WTC11 (cell line): ENCODE data around the gene SPSB2. TPM values are rescaled to one million over a fixed set of nuclear protein-coding genes. Genes with fewer than 3 reads are reported as not detected.

Source experiments
- ATAC-seq: fragments of 200-7000 bp; cut with Tn5 transposase; 2 replicates; pipeline ENCODE4 v1.10.0; 2021; ENCODE audit warnings: mild to moderate bottlenecking, moderate library complexity
- CTCF ChIA-PET: fragments of 300-600 bp; sonication (Branson Sonifier 250); formaldehyde crosslinking; loops from one replicate; lab custom pipeline; 2021; ENCODE audit warnings: antibody characterized with exemption; lab: Charles Lee
- POLR2A ChIA-PET: fragments of 350-600 bp; sonication (Branson Sonifier 250); formaldehyde crosslinking; loops from one replicate; lab custom pipeline; 2021; ENCODE audit warnings: antibody characterized with exemption; lab: Charles Lee
- DNase-seq: peaks from one replicate; pipeline ENCODE4 v3.0.0; 2021; ENCODE audit warnings: low spot score
- H3K27ac Mint-ChIP-seq: 2 replicates; pipeline ENCODE4 v1.8.0; 2021; ENCODE audit warnings: mixed read lengths
- H3K27me3 Mint-ChIP-seq: 2 replicates; pipeline ENCODE4 v1.8.0; 2021; ENCODE audit warnings: low read depth, mild to moderate bottlenecking, moderate library complexity, mixed read lengths
- H3K36me3 Mint-ChIP-seq: 2 replicates; pipeline ENCODE4 v1.8.0; 2021; ENCODE audit warnings: mixed read lengths
- H3K4me1 Mint-ChIP-seq: 2 replicates; pipeline ENCODE4 v1.8.0; 2022; ENCODE audit warnings: mixed read lengths
- H3K4me3 Mint-ChIP-seq: 2 replicates; pipeline ENCODE4 v1.8.0; 2021; ENCODE audit warnings: mild to moderate bottlenecking, moderate library complexity, mixed read lengths
- H3K9me3 Mint-ChIP-seq: 2 replicates; pipeline ENCODE4 v1.8.0; 2021; ENCODE audit warnings: mixed read lengths
- ELF4 ChIP-seq: sonication (generic); formaldehyde crosslinking; IDR thresholded peaks from 2 replicates; pipeline ENCODE4 v1.8.1; 2022; ENCODE audit warnings: low read depth, mild to moderate bottlenecking, moderate library complexity, missing genetic modification reagents
- ERG ChIP-seq: fragments of 250-450 bp; sonication (Bioruptor Pico); IDR thresholded peaks from 2 replicates; pipeline ENCODE4 v1.8.0; 2021; ENCODE audit warnings: mild to moderate bottlenecking
- ETV6 ChIP-seq: sonication (generic); formaldehyde crosslinking; IDR thresholded peaks from 2 replicates; pipeline ENCODE4 v1.8.1; 2022; ENCODE audit warnings: mild to moderate bottlenecking, missing genetic modification reagents
- FOXJ3 ChIP-seq: sonication (generic); formaldehyde crosslinking; IDR thresholded peaks from 2 replicates; pipeline ENCODE4 v1.9.0; 2021; ENCODE audit warnings: missing genetic modification reagents, mild to moderate bottlenecking, borderline replicate concordance
- FOXK1 ChIP-seq: sonication (generic); formaldehyde crosslinking; IDR thresholded peaks from 2 replicates; pipeline ENCODE4 v1.8.0; 2022; ENCODE audit warnings: mild to moderate bottlenecking, moderate library complexity, missing genetic modification reagents
- HMGXB4 ChIP-seq: sonication (generic); formaldehyde crosslinking; IDR thresholded peaks from 2 replicates; pipeline ENCODE4 v1.8.1; 2023; ENCODE audit warnings: mild to moderate bottlenecking, moderate library complexity, missing genetic modification reagents
- IRF2 ChIP-seq: sonication (generic); formaldehyde crosslinking; IDR thresholded peaks from 2 replicates; pipeline ENCODE4 v1.8.0; 2022; ENCODE audit warnings: low read depth, missing genetic modification reagents, borderline replicate concordance
- JAZF1 ChIP-seq: fragments of 250-450 bp; sonication (Bioruptor Pico); IDR thresholded peaks from 2 replicates; pipeline ENCODE4 v1.9.0; 2021; ENCODE audit warnings: moderate library complexity, mild to moderate bottlenecking, inconsistent platforms
- MXD4 ChIP-seq: fragments of 250-450 bp; sonication (Bioruptor Pico); IDR thresholded peaks from 2 replicates; pipeline ENCODE4 v1.8.0; 2021; ENCODE audit warnings: mild to moderate bottlenecking, moderate library complexity, borderline replicate concordance
- NFE2L1 ChIP-seq: sonication (generic); formaldehyde crosslinking; IDR thresholded peaks from 2 replicates; pipeline ENCODE4 v1.8.1; 2023; ENCODE audit warnings: missing genetic modification reagents
- NR2C2 ChIP-seq: sonication (generic); formaldehyde crosslinking; IDR thresholded peaks from 2 replicates; pipeline ENCODE4 v1.8.0; 2022; ENCODE audit warnings: mild to moderate bottlenecking, missing genetic modification reagents
- NR3C1 ChIP-seq: sonication (generic); formaldehyde crosslinking; conservative IDR thresholded peaks from 2 replicates; pipeline ENCODE4 v1.8.1; 2023; ENCODE audit warnings: low read depth, mild to moderate bottlenecking, missing genetic modification reagents
- SMAD3 ChIP-seq: sonication (generic); formaldehyde crosslinking; IDR thresholded peaks from 2 replicates; pipeline ENCODE4 v1.8.0; 2022; ENCODE audit warnings: missing genetic modification reagents, mild to moderate bottlenecking, borderline replicate concordance
- SMAD4 ChIP-seq: sonication (generic); formaldehyde crosslinking; IDR thresholded peaks from 2 replicates; pipeline ENCODE4 v1.8.0; 2022; ENCODE audit warnings: mild to moderate bottlenecking, missing genetic modification reagents
- SP1 ChIP-seq: sonication (generic); formaldehyde crosslinking; conservative IDR thresholded peaks from 2 replicates; pipeline ENCODE4 v1.8.1; 2022; ENCODE audit warnings: missing genetic modification reagents
- TEAD4 ChIP-seq: sonication (generic); formaldehyde crosslinking; IDR thresholded peaks from 2 replicates; pipeline ENCODE4 v1.8.0; 2022; ENCODE audit warnings: mild to moderate bottlenecking, missing genetic modification reagents
- ZBTB21 ChIP-seq: sonication (generic); formaldehyde crosslinking; IDR thresholded peaks from 2 replicates; pipeline ENCODE4 v1.8.1; 2023; ENCODE audit warnings: mild to moderate bottlenecking, missing genetic modification reagents, borderline replicate concordance
- ZNF121 ChIP-seq: sonication (generic); formaldehyde crosslinking; IDR thresholded peaks from 2 replicates; pipeline ENCODE4 v1.8.0; 2023; ENCODE audit warnings: missing genetic modification reagents
- ZNF138 ChIP-seq: sonication (generic); formaldehyde crosslinking; conservative IDR thresholded peaks from 2 replicates; pipeline ENCODE4 v1.8.1; 2022; ENCODE audit warnings: mild to moderate bottlenecking, moderate library complexity, missing genetic modification reagents
- ZNF219 ChIP-seq: sonication (generic); formaldehyde crosslinking; IDR thresholded peaks from 2 replicates; pipeline ENCODE4 v1.8.0; 2023; ENCODE audit warnings: missing genetic modification reagents, mild to moderate bottlenecking, borderline replicate concordance
- ZNF232 ChIP-seq: sonication (generic); formaldehyde crosslinking; IDR thresholded peaks from 2 replicates; pipeline ENCODE4 v1.8.0; 2022; ENCODE audit warnings: mild to moderate bottlenecking, missing genetic modification reagents
- ZNF263 ChIP-seq: sonication (generic); formaldehyde crosslinking; IDR thresholded peaks from 2 replicates; pipeline ENCODE4 v1.8.1; 2022; ENCODE audit warnings: low read depth, mild to moderate bottlenecking, moderate library complexity, missing genetic modification reagents
- ZNF317 ChIP-seq: sonication (generic); formaldehyde crosslinking; IDR thresholded peaks from 2 replicates; pipeline ENCODE4 v1.8.1; 2023; ENCODE audit warnings: low read depth, mild to moderate bottlenecking, moderate library complexity, missing genetic modification reagents, borderline replicate concordance
- ZNF423 ChIP-seq: fragments of 250-450 bp; sonication (Bioruptor Pico); IDR thresholded peaks from 2 replicates; pipeline ENCODE4 v2.1.2; 2022; ENCODE audit warnings: mild to moderate bottlenecking, moderate library complexity
- total RNA-seq: library from RNA; stranded (reverse); gene quantifications from 3 replicates; pipeline ENCODE4 v1.2.3, GENCODE V29; 2021
- TF ChIP-seq, protein P1 (sequence below): sonication (generic); formaldehyde crosslinking; IDR thresholded peaks from 2 replicates; pipeline ENCODE4 v1.8.1; 2023; ENCODE audit warnings: mild to moderate bottlenecking, missing genetic modification reagents
- TF ChIP-seq, protein P2 (sequence below): sonication (generic); formaldehyde crosslinking; IDR thresholded peaks from 2 replicates; pipeline ENCODE4 v1.8.0; 2023; ENCODE audit warnings: missing genetic modification reagents
- TF ChIP-seq, protein P3 (sequence below): fragments of 250-450 bp; sonication (Bioruptor Pico); IDR thresholded peaks from 2 replicates; pipeline ENCODE4 v2.1.2; 2022; ENCODE audit warnings: mild to moderate bottlenecking, moderate library complexity
- TF ChIP-seq, protein P4 (sequence below): sonication (generic); formaldehyde crosslinking; IDR thresholded peaks from 2 replicates; pipeline ENCODE4 v1.8.1; 2023; ENCODE audit warnings: mild to moderate bottlenecking, missing genetic modification reagents, moderate library complexity

SPSB2 gene
- total RNA-seq, 1 experiment from 2014 or later, result 25.5 TPM

DNA sequence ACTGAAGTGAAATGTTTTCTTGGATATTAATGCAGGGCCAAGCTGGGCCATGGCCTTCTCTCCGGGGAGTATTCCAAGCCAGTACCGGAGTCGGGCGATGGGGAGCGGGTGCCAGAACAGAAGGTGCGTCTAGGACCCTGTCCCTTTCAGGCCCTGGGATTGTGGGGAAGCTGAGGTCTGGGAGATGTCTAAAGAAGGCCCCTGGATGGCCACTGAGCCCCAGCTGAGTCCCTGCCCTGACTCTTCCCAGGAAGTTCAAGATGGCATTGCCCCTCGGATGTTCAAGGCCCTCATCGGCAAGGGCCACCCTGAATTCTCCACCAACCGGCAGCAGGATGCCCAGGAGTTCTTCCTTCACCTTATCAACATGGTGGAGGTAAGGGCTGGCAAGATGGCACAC is 13.0 kb downstream of the SPSB2 start (continued):
- TF ChIP-seq SMAD3, result no peak
- no peak for TF ChIP-seq NR2C2 (CRISPR knock-in tag)
- TF ChIP-seq NFE2L1 (CRISPR knock-in tag), result no peak

- Mint-ChIP-seq H3K4me1 (peaks cover under 1% of the 10 kb centered on the region; the same call in 1 of the 2 replicates), H3K27ac (no peak overlapping the region), H3K9me3 (no peaks in the 10 kb centered on the region), H3K27me3 (no peaks in the 10 kb centered on the region), H3K4me3 (no peak overlapping the region), H3K36me3 (peaks cover 67% of the 10 kb centered on the region)
- ATAC-seq (no peak), DNase-seq (no peak)
- ChIA-PET CTCF (interaction anchor here (2.0 kb wide), 1 partner anchor 10 kb away, joined by 5 read pairs; no protein-coding TSS in a partner anchor), POLR2A (no interaction called here)
- TF ChIP-seq ZNF263 (no peak), ELF4 (no peak), NFE2L1 (CRISPR knock-in tag) (no peak), ERG (CRISPR knock-in tag) (no peak), HMGXB4 (CRISPR knock-in tag) (no peak), ZNF317 (CRISPR knock-in tag) (no peak), IRF2 (CRISPR knock-in tag) (no peak), ETV6 (CRISPR knock-in tag) (no peak), ZBTB21 (CRISPR knock-in tag) (no peak), ZNF121 (CRISPR knock-in tag) (no peak)
- TF ChIP-seq, protein P1, sequence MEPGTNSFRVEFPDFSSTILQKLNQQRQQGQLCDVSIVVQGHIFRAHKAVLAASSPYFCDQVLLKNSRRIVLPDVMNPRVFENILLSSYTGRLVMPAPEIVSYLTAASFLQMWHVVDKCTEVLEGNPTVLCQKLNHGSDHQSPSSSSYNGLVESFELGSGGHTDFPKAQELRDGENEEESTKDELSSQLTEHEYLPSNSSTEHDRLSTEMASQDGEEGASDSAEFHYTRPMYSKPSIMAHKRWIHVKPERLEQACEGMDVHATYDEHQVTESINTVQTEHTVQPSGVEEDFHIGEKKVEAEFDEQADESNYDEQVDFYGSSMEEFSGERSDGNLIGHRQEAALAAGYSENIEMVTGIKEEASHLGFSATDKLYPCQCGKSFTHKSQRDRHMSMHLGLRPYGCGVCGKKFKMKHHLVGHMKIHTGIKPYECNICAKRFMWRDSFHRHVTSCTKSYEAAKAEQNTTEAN (CRISPR knock-in tag), result no peak
Observed at GRCh38 chr12:6858799-6859198, 14.3 kb downstream of the SPSB2 start.

DNA sequence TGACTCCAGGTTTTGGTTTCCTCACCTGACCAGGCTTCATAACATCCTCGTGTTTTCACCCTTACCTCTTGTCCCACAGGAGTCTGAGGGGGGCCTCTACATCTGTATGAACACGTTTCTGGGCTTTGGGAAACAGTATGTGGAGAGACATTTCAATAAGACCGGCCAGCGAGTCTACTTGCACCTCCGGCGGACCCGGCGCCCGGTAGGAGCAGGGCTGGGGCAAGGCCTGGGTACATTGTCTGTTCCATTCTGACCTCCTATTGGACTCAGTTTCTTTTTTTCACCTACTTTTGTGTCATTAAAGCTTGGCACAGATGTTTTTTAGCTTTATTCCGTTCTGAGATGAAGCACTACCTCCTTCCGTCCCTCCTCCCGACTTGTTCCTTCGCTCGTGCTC is 17.8 kb downstream of the SPSB2 start:
- Mint-ChIP-seq H3K36me3 (peaks cover 41% of the 10 kb centered on the region), H3K9me3 (no peaks in the 10 kb centered on the region), H3K27me3 (no peaks in the 10 kb centered on the region), H3K4me1 (peaks cover 12% of the 10 kb centered on the region), H3K4me3 (no peak overlapping the region), H3K27ac (no peak overlapping the region)
- ChIA-PET CTCF (interaction anchor here (0.5 to 6.0 kb wide), 2 partner anchors 14 to 77 kb away, joined by 3 to 181 read pairs; partner anchors contain the start of genes SPSB2 and TPI1), POLR2A (no interaction called here)
- ATAC-seq (no peak), DNase-seq (no peak)
- TF ChIP-seq SMAD4 (no peak), IRF2 (CRISPR knock-in tag) (no peak), ZNF263 (no peak), TEAD4 (no peak), ZNF121 (CRISPR knock-in tag) (no peak), SP1 (CRISPR knock-in tag) (no peak), MXD4 (CRISPR knock-in tag) (no peak), NR3C1 (CRISPR knock-in tag) (no peak), ZNF138 (no peak), FOXK1 (no peak), ZNF219 (no peak), SMAD3 (no peak), FOXJ3 (CRISPR knock-in tag) (no peak), ZNF423 (no peak), JAZF1 (CRISPR knock-in tag) (no peak), ZNF232 (no peak)
- TF ChIP-seq, protein P2, sequence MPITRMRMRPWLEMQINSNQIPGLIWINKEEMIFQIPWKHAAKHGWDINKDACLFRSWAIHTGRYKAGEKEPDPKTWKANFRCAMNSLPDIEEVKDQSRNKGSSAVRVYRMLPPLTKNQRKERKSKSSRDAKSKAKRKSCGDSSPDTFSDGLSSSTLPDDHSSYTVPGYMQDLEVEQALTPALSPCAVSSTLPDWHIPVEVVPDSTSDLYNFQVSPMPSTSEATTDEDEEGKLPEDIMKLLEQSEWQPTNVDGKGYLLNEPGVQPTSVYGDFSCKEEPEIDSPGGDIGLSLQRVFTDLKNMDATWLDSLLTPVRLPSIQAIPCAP, result no peak
- TF ChIP-seq, protein P3, sequence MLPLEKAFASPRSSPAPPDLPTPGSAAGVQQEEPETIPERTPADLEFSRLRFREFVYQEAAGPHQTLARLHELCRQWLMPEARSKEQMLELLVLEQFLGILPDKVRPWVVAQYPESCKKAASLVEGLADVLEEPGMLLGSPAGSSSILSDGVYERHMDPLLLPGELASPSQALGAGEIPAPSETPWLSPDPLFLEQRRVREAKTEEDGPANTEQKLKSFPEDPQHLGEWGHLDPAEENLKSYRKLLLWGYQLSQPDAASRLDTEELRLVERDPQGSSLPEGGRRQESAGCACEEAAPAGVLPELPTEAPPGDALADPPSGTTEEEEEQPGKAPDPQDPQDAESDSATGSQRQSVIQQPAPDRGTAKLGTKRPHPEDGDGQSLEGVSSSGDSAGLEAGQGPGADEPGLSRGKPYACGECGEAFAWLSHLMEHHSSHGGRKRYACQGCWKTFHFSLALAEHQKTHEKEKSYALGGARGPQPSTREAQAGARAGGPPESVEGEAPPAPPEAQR, result no peak
- TF ChIP-seq, protein P4, sequence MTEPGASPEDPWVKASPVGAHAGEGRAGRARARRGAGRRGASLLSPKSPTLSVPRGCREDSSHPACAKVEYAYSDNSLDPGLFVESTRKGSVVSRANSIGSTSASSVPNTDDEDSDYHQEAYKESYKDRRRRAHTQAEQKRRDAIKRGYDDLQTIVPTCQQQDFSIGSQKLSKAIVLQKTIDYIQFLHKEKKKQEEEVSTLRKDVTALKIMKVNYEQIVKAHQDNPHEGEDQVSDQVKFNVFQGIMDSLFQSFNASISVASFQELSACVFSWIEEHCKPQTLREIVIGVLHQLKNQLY (CRISPR knock-in tag), result no peak
